Measurements from ENCODE around the gene CAPN10. TPM values are rescaled to one million over a fixed set of nuclear protein-coding genes. Genes with fewer than 3 reads are reported as not detected.

The CAPN10 gene
- polyA plus RNA-seq, 1 donor, result 24.9 TPM

Other genes starting within 250 kb of the CAPN10 start
- 28.1 TPM for gene GPC1, start 151.1 kb upstream of the CAPN10 start, polyA plus RNA-seq (ENCODE audit: insufficient read length)
- 13.5 TPM for gene ANKMY1, start 28.7 kb upstream of the CAPN10 start, polyA plus RNA-seq (ENCODE audit: insufficient read length)
- 8.3 TPM for gene DUSP28, start 26.4 kb upstream of the CAPN10 start, polyA plus RNA-seq (ENCODE audit: insufficient read length)
- gene RNPEPL1, start 18.2 kb upstream of the CAPN10 start, polyA plus RNA-seq (ENCODE audit: insufficient read length), result 22.3 TPM
- 2.9 TPM for gene GPR35, start 38.7 kb downstream of the CAPN10 start, polyA plus RNA-seq (ENCODE audit: insufficient read length)
- 0.35 TPM for gene AQP12B, start 96.2 kb downstream of the CAPN10 start, polyA plus RNA-seq (ENCODE audit: insufficient read length)
- not detected for gene AQP12A, start 105.1 kb downstream of the CAPN10 start, polyA plus RNA-seq (ENCODE audit: insufficient read length)
- gene KIF1A, start 233.5 kb downstream of the CAPN10 start, polyA plus RNA-seq (ENCODE audit: insufficient read length), result 11.1 TPM

All from left kidney (tissue), 1 donor.